Astrocyte (in vitro differentiated cells and primary cell): ENCODE measurements around the gene RAB6B. TPM values are rescaled to one million over a fixed set of nuclear protein-coding genes. Genes with fewer than 3 reads are reported as not detected.

Experiments
- DNase-seq: peaks from one replicate; pipeline ENCODE4 v3.0.0-alpha.2; 2010; ENCODE audit warnings: low read depth
- FAIRE-seq: peaks from 2 replicates; lab custom pipeline; 2011; peaks lifted over from hg19 to GRCh38; lab: Jason Lieb, UNC
- H2AFZ ChIP-seq: 2 replicates; pipeline ENCODE4 v1.6.0; 2012; ENCODE audit warnings: low read depth, low read length, inconsistent platforms
- H3K27ac ChIP-seq: 2 replicates; pipeline ENCODE4 v1.5.1; 2011; ENCODE audit warnings: low read depth, low read length, inconsistent platforms
- H3K27me3 ChIP-seq: 2 replicates; pipeline ENCODE4 v1.6.0; 2011; ENCODE audit warnings: low read length, inconsistent platforms; ENCODE audit not compliant: insufficient read depth
- H3K36me3 ChIP-seq: 2 replicates; pipeline ENCODE4 v1.5.1; 2011; ENCODE audit warnings: low read length, inconsistent platforms; ENCODE audit not compliant: insufficient read depth
- H3K4me1 ChIP-seq: 2 replicates; pipeline ENCODE4 v1.5.1; 2011; ENCODE audit warnings: low read length, inconsistent platforms; ENCODE audit not compliant: insufficient read depth
- H3K4me2 ChIP-seq: 2 replicates; pipeline ENCODE4 v1.6.0; 2012; ENCODE audit warnings: low read length, inconsistent platforms
- H3K4me3 ChIP-seq: 2 replicates; pipeline ENCODE4 v1.5.1; 2011; ENCODE audit warnings: low read depth, mild to moderate bottlenecking, low read length, inconsistent platforms; ENCODE audit not compliant: insufficient read depth
- H3K79me2 ChIP-seq: 2 replicates; pipeline ENCODE4 v1.6.0; 2012; ENCODE audit warnings: mild to moderate bottlenecking, low read length, inconsistent platforms; ENCODE audit not compliant: insufficient read depth
- H3K9ac ChIP-seq: 2 replicates; pipeline ENCODE4 v1.6.0; 2012; ENCODE audit warnings: mild to moderate bottlenecking, low read length, inconsistent platforms
- H3K9me3 ChIP-seq: 2 replicates; pipeline ENCODE4 v1.5.1; 2012; ENCODE audit warnings: low read depth, mild to moderate bottlenecking, low read length, inconsistent platforms; ENCODE audit not compliant: insufficient read depth
- H4K20me1 ChIP-seq: 2 replicates; pipeline ENCODE4 v1.6.0; 2012; ENCODE audit warnings: low read length, inconsistent platforms; ENCODE audit not compliant: insufficient read depth
- H3K27ac Mint-ChIP-seq: one replicate; pipeline ENCODE4 v1.8.0; 2021; ENCODE audit warnings: mild to moderate bottlenecking, mixed read lengths; ENCODE audit not compliant: unreplicated experiment
- H3K27me3 Mint-ChIP-seq: one replicate; pipeline ENCODE4 v1.8.0; 2021; ENCODE audit warnings: low read depth, mixed read lengths; ENCODE audit not compliant: unreplicated experiment
- H3K36me3 Mint-ChIP-seq: one replicate; pipeline ENCODE4 v1.8.0; 2021; ENCODE audit warnings: low read depth, mixed read lengths; ENCODE audit not compliant: unreplicated experiment
- H3K4me1 Mint-ChIP-seq: one replicate; pipeline ENCODE4 v1.8.0; 2021; ENCODE audit warnings: low read depth, mixed read lengths; ENCODE audit not compliant: unreplicated experiment
- H3K4me3 Mint-ChIP-seq: one replicate; pipeline ENCODE4 v1.8.0; 2021; ENCODE audit warnings: mild to moderate bottlenecking, moderate library complexity, mixed read lengths; ENCODE audit not compliant: unreplicated experiment
- H3K9me3 Mint-ChIP-seq: one replicate; pipeline ENCODE4 v1.8.0; 2021; ENCODE audit warnings: mild to moderate bottlenecking, mixed read lengths; ENCODE audit not compliant: unreplicated experiment
- EZH2 ChIP-seq: IDR thresholded peaks from 2 replicates; pipeline ENCODE4 v1.6.1; 2012; ENCODE audit warnings: mild to moderate bottlenecking, low read length, inconsistent platforms; ENCODE audit not compliant: insufficient read depth
- total RNA-seq: library from RNA; stranded (reverse); gene quantifications from 2 replicates; pipeline ENCODE4 v1.2.1, GENCODE V29; 2021
- TF ChIP-seq, protein P1 (sequence below): IDR thresholded peaks from 2 replicates; pipeline ENCODE4 v1.5.1; 2011; ENCODE audit warnings: low read depth, mild to moderate bottlenecking, inconsistent platforms, low read length, moderate library complexity; ENCODE audit not compliant: insufficient read depth

Gene RAB6B
- total RNA-seq, 1 donor from 2014 or later, result 61.8 TPM

DNA sequence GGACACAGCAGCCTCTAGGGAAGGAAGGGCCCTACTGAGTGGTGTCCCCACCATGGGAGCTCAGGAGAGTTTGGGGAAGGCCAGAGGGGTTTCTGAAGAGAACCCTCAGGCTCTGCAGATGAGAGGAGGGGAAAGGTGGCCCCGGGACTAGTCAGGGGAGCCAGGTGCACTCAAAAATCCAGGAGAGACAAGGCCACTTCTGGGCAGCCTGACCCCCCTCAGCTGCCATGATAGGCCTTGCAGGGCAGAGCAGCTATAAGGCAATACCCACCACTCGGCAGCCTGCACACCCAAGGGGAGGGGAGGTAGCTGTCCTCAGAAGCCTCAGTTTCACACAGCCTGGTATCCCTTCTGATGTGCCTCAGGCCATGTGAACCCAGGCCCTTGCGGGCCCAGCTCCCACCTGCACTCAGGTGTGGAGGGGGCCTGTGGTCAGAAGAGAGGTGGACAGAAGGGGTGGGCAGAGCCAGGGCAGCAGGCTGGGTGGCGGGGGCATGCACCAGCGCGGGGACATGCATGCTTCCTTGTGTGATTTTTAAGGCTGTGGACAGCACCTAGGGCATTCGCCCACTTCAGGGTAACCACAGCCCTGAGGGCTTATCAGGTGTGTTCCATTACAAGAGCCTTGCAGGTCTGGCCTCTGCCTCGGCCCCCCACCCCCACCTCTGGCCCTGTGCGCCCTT lies 55.5 kb downstream of the RAB6B start:
- TF ChIP-seq, protein P1, sequence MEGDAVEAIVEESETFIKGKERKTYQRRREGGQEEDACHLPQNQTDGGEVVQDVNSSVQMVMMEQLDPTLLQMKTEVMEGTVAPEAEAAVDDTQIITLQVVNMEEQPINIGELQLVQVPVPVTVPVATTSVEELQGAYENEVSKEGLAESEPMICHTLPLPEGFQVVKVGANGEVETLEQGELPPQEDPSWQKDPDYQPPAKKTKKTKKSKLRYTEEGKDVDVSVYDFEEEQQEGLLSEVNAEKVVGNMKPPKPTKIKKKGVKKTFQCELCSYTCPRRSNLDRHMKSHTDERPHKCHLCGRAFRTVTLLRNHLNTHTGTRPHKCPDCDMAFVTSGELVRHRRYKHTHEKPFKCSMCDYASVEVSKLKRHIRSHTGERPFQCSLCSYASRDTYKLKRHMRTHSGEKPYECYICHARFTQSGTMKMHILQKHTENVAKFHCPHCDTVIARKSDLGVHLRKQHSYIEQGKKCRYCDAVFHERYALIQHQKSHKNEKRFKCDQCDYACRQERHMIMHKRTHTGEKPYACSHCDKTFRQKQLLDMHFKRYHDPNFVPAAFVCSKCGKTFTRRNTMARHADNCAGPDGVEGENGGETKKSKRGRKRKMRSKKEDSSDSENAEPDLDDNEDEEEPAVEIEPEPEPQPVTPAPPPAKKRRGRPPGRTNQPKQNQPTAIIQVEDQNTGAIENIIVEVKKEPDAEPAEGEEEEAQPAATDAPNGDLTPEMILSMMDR, result no peak
- TF ChIP-seq EZH2, result no peak

DNA sequence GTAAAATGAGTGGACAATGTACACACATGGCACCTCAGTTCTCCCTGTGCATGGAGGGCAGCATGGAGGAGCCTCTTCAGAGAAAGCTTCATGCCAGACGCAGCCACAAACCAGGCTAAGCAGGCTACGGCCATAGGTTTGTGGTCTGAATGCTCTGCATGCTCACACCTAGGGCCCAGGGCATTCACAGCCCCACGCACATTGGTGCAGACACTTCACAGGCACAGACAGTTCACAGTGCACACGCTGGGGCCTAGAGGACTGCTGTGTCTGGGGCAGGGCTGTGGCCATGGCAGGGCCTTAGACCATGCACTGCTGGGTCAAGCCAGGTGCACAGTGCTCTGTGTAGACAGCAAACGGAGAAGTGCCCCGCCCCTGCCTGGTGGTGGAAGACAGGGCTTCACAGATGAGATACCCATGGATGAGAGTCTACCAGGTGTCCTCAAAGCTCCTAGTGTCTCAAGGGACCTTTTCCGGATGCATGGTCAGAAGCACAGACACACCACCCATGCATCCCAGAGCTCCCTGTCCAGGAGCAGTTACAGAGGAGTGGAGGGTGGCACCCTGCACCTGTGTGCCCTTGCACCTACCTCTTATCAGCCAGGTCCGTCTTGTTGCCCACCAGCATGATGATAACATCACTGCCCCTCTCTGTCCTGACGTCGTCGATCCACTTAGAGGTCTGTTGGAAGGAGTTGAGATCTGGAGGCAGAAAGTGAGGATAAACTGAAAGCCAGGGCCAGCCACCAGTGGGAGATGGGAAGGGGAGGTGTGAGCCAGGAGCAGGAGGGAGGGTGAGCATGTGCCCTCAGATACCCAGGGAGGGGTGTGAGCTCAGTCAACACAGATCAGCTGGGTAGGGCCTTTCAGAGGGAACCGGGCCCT lies 56.5 kb downstream of the RAB6B start:
- H4K20me1 ChIP-seq, result peaks cover 4% of the 10 kb centered on the region
- no peaks in the 10 kb centered on the region for H3K36me3 ChIP-seq
- H3K4me1 ChIP-seq, result peaks cover 8% of the 10 kb centered on the region
- no peak for FAIRE-seq
- TF ChIP-seq EZH2, result no peak
- TF ChIP-seq, protein P1, result no peak
- H3K4me3 ChIP-seq, result no peak overlapping the region
- Mint-ChIP-seq H3K27me3 (peaks cover 2% of the 10 kb centered on the region), H3K9me3 (peaks cover 1% of the 10 kb centered on the region), H3K27ac (no peak overlapping the region), H3K36me3 (peaks cover 35% of the 10 kb centered on the region), H3K4me3 (no peak overlapping the region), H3K4me1 (peaks cover 9% of the 10 kb centered on the region)
- no peaks in the 10 kb centered on the region for H3K79me2 ChIP-seq
- H2AFZ ChIP-seq, result no peak overlapping the region
- H3K4me2 ChIP-seq, result no peak overlapping the region
- H3K9me3 ChIP-seq, result no peaks in the 10 kb centered on the region
- H3K27ac ChIP-seq, result no peak overlapping the region
- H3K9ac ChIP-seq, result no peak overlapping the region
- no peaks in the 10 kb centered on the region for H3K27me3 ChIP-seq
- DNase-seq, result no peak

More for the DNA sequence above, 55.5 kb downstream of the RAB6B start:
- H3K4me1 ChIP-seq, result peaks cover 8% of the 10 kb centered on the region
- no peak overlapping the region for H3K27ac Mint-ChIP-seq
- DNase-seq, result no peak
- H2AFZ ChIP-seq, result no peak overlapping the region
- no peaks in the 10 kb centered on the region for H3K9me3 Mint-ChIP-seq
- no peaks in the 10 kb centered on the region for H3K27me3 ChIP-seq
- no peak overlapping the region for H3K27ac ChIP-seq
- peaks cover 11% of the 10 kb centered on the region for H3K4me1 Mint-ChIP-seq
- H3K36me3 Mint-ChIP-seq, result peaks cover 31% of the 10 kb centered on the region
- H3K4me2 ChIP-seq, result no peak overlapping the region
- FAIRE-seq, result no peak
- no peak overlapping the region for H3K4me3 Mint-ChIP-seq
- no peaks in the 10 kb centered on the region for H3K79me2 ChIP-seq
- no peaks in the 10 kb centered on the region for H3K9me3 ChIP-seq
- no peak overlapping the region for H3K9ac ChIP-seq
- H3K4me3 ChIP-seq, result no peak overlapping the region
- H3K27me3 Mint-ChIP-seq, result peaks cover under 1% of the 10 kb centered on the region
- peaks cover 4% of the 10 kb centered on the region for H4K20me1 ChIP-seq
- H3K36me3 ChIP-seq, result no peaks in the 10 kb centered on the region
